Head of caudate nucleus (tissue), 42 donors: ENCODE results near the gene ERO1B.
"Not testable (repeated sequence)": the region's sequence is repeated elsewhere in the genome, so short reads cannot be mapped to it uniquely, and the experiment has no call there.

ENCODE experiments used
- DNase-seq, 42 donors: peaks; one replicate each; pipeline versions ENCODE4 v3.0.0 to v3.0.0-alpha.2; 2020 to 2021; ENCODE audit warnings: mixed read lengths in 7 of 42
- intact Hi-C: fragments of 100-400 bp; cut with DNase I; formaldehyde crosslinking; loops from one replicate; pipeline ENCODE4 v1.15.0; 2022

ERO1B gene

GRCh38 chr1:236281654-236282424 is at the start of gene ERO1B:
Gene ERO1B (minus strand): TSS chr1:236281958. CDS start chr1:236281783, 175 bp downstream.
- intact Hi-C loops, result loop anchor here (5.0 kb wide), 1 partner anchor 140 kb away; the partner anchor contains the start of gene GPR137B
- DNase-seq, result peak; percentile 93 to 100 (median 99)

- intact Hi-C loops, result not testable (repeated sequence)
Measured at GRCh38 chr1:236331412-236331811, 49.7 kb upstream of the ERO1B start.

GRCh38 chr1:236326432-236326831 is 44.7 kb upstream of the ERO1B start:
- intact Hi-C loops, result no loop called here
- DNase-seq, result no peak

More at GRCh38 chr1:236331412-236331811, 49.7 kb upstream of the ERO1B start:
- not testable (repeated sequence) for DNase-seq

GRCh38 chr1:236325567-236325966 is 43.8 kb upstream of the ERO1B start:
- intact Hi-C loops, result no loop called here
- DNase-seq, result no peak

- intact Hi-C loops, result no loop called here
- no peak for DNase-seq
Measured at GRCh38 chr1:236323819-236324411, 42.2 kb upstream of the ERO1B start.

- intact Hi-C loops, result no loop called here
- DNase-seq, result no peak
Measured at GRCh38 chr1:236322566-236323409, 41.0 kb upstream of the ERO1B start.

- DNase-seq, result no peak
- intact Hi-C loops, result no loop called here
Measured at GRCh38 chr1:236321101-236321500, 39.3 kb upstream of the ERO1B start.

GRCh38 chr1:236320671-236321070 is 38.9 kb upstream of the ERO1B start:
- intact Hi-C loops, result no loop called here
- DNase-seq, result no peak

- intact Hi-C loops, result no loop called here
Measured at GRCh38 chr1:236320214-236320613, 38.5 kb upstream of the ERO1B start.

GRCh38 chr1:236316437-236316836 is 34.7 kb upstream of the ERO1B start:
- intact Hi-C loops, result no loop called here
- no peak for DNase-seq

More at GRCh38 chr1:236320214-236320613, 38.5 kb upstream of the ERO1B start:
- DNase-seq, result no peak

- intact Hi-C loops, result no loop called here
- DNase-seq, result no peak
Measured at GRCh38 chr1:236315518-236315917, 33.8 kb upstream of the ERO1B start.

- DNase-seq, result no peak
- intact Hi-C loops, result no loop called here
Measured at GRCh38 chr1:236315092-236315491, 33.3 kb upstream of the ERO1B start.

GRCh38 chr1:236314050-236314449 is 32.3 kb upstream of the ERO1B start:
- intact Hi-C loops, DNase-seq: not testable (repeated sequence)

- DNase-seq, result no peak
- intact Hi-C loops, result no loop called here
Measured at GRCh38 chr1:236313427-236313826, 31.7 kb upstream of the ERO1B start.

- DNase-seq, result no peak
- intact Hi-C loops, result no loop called here
Measured at GRCh38 chr1:236311040-236311439, 29.3 kb upstream of the ERO1B start.

- no peak for DNase-seq
- intact Hi-C loops, result no loop called here
Measured at GRCh38 chr1:236308827-236309226, 27.1 kb upstream of the ERO1B start.

- DNase-seq, result no peak
- intact Hi-C loops, result no loop called here
Measured at GRCh38 chr1:236307435-236307834, 25.7 kb upstream of the ERO1B start.

GRCh38 chr1:236304682-236305081 is 22.9 kb upstream of the ERO1B start:
- intact Hi-C loops, result no loop called here
- no peak for DNase-seq

GRCh38 chr1:236303675-236304074 is 21.9 kb upstream of the ERO1B start:
- no peak for DNase-seq
- intact Hi-C loops, result no loop called here

- DNase-seq, result no peak
- intact Hi-C loops, result no loop called here
Measured at GRCh38 chr1:236302941-236303340, 21.2 kb upstream of the ERO1B start.
